K562 (cell line): ENCODE results near the gene IFI27L1. TPM values are rescaled to one million over a fixed set of nuclear protein-coding genes. Genes with fewer than 3 reads are reported as not detected.

ENCODE experiments used
- ATAC-seq: fragments of 200-7000 bp; cut with Tn5 transposase; 3 replicates; pipeline ENCODE4 v1.9.1; 2020; ENCODE audit warnings: moderate library complexity
- BruUV-seq: library from RNA; stranded (reverse); fragments of 400-500 nt; replicated peaks from 2 replicates; lab custom pipeline; 2021; lab: Mats Ljungman, UMichigan
- CTCF ChIA-PET: fragments of 300-600 bp; formaldehyde crosslinking; extraction: SDS; loops from one replicate; lab custom pipeline; 2021; ENCODE audit warnings: low intra/inter-chr PET ratio; lab: Yijun Ruan, JAX
- POLR2A ChIA-PET: fragments of 300-600, 350-650 bp; sonication (Branson Sonifier 250); formaldehyde crosslinking; extraction: SDS; loops from one replicate; lab custom pipeline; 2021; ENCODE audit warnings: antibody characterized with exemption, inconsistent platforms; lab: Yijun Ruan, JAX
- DNase-seq, 4 experiments: peaks; one replicate each; pipeline versions ENCODE4 v3.0.0 to v3.0.0-alpha.2; 2011 to 2018; ENCODE audit warnings: low spot score in 3 of 4, mixed read lengths in 3 of 4; ENCODE audit errors: extremely low read depth in 1 of 4
- FAIRE-seq: peaks from 2 replicates; lab custom pipeline; 2011; peaks lifted over from hg19 to GRCh38; lab: Jason Lieb, UNC
- H2AFZ ChIP-seq: 2 replicates; pipeline ENCODE4 v1.6.0; 2011; ENCODE audit warnings: low read depth, low read length, control low read depth, inconsistent platforms
- H3K27ac ChIP-seq: fragments of 200-600 bp; 3 replicates; pipeline ENCODE4 v1.8.0; 2011; ENCODE audit warnings: low read depth, mild to moderate bottlenecking, control low read depth, inconsistent platforms, low read length, moderate library complexity, mixed read lengths; ENCODE audit errors: extremely low read depth
- H3K27me3 ChIP-seq, 2 experiments: fragments of 300-600 bp in 1 of 2; 2 replicates in 1 of 2; 3 replicates in 1 of 2; pipeline versions ENCODE4 v1.6.0 to v1.8.0; 2011; ENCODE audit warnings: inconsistent platforms in 2 of 2, low read length in 2 of 2, mild to moderate bottlenecking in 1 of 2, mixed read lengths in 1 of 2, moderate library complexity in 1 of 2; ENCODE audit not compliant: control insufficient read depth in 2 of 2, insufficient read depth in 2 of 2
- H3K36me3 ChIP-seq: fragments of 300-600 bp; 3 replicates; pipeline ENCODE4 v1.8.0; 2011; ENCODE audit warnings: mild to moderate bottlenecking, low read length, inconsistent platforms; ENCODE audit not compliant: control insufficient read depth, insufficient read depth
- H3K4me1 ChIP-seq, 2 experiments: fragments of 200-600 bp in 1 of 2; replicated peaks in 1 of 2; 2 replicates in 1 of 2; 3 replicates in 1 of 2; pipeline versions ENCODE4 v1.5.1 to v1.8.0; 2011; ENCODE audit warnings: inconsistent platforms in 2 of 2, low read length in 2 of 2, mild to moderate bottlenecking in 1 of 2, mixed read lengths in 1 of 2, moderate library complexity in 1 of 2; ENCODE audit not compliant: control insufficient read depth in 2 of 2, insufficient read depth in 2 of 2
- H3K4me2 ChIP-seq: 2 replicates; pipeline ENCODE4 v1.6.1; 2011; ENCODE audit warnings: low read length, control low read depth, inconsistent platforms, mixed read lengths; ENCODE audit not compliant: insufficient read depth
- H3K4me3 ChIP-seq: fragments of 200-600 bp; sonication (generic), shearing (Covaris generic); 2 replicates; pipeline ENCODE4 v1.5.1; 2016; ENCODE audit warnings: control low read depth, inconsistent platforms
- H3K79me2 ChIP-seq: fragments of 200-600 bp; 3 replicates; pipeline ENCODE4 v1.8.0; 2011; ENCODE audit warnings: low read length, inconsistent platforms; ENCODE audit not compliant: control insufficient read depth, insufficient read depth
- H3K9ac ChIP-seq, 2 experiments: 2 replicates each; pipeline versions ENCODE4 v1.6.0 to v1.6.1; 2011; ENCODE audit warnings: low read depth in 2 of 2, low read length in 2 of 2, control low read depth in 1 of 2, inconsistent platforms in 1 of 2, mild to moderate bottlenecking in 1 of 2, mixed read lengths in 1 of 2; ENCODE audit not compliant: insufficient read depth in 1 of 2
- H3K9me1 ChIP-seq: one replicate; pipeline ENCODE4 v1.6.0; 2011; ENCODE audit warnings: inconsistent platforms, mild to moderate bottlenecking, low read length, moderate library complexity; ENCODE audit not compliant: control insufficient read depth, insufficient read depth
- H3K9me3 ChIP-seq: replicated peaks from 2 replicates; pipeline ENCODE4 v1.5.1; 2011; ENCODE audit warnings: low read depth, low read length, inconsistent platforms; ENCODE audit not compliant: control insufficient read depth, insufficient read depth
- H4K20me1 ChIP-seq: replicated peaks from 2 replicates; pipeline ENCODE4 v1.6.1; 2011; ENCODE audit warnings: low read length, inconsistent platforms, mixed read lengths; ENCODE audit not compliant: control insufficient read depth, insufficient read depth
- CAMTA2 ChIP-seq: fragments of 250-450 bp; sonication (Bioruptor Pico); conservative IDR thresholded peaks from 2 replicates; pipeline ENCODE4 v1.5.1; 2022
- CC2D1A ChIP-seq: fragments of 450-650 bp; IDR thresholded peaks from 2 replicates; pipeline ENCODE4 v1.6.1; 2017; ENCODE audit warnings: mild to moderate bottlenecking
- ETS2 ChIP-seq: IDR thresholded peaks from 2 replicates; pipeline ENCODE4 v1.6.1; 2016; ENCODE audit warnings: borderline replicate concordance, missing genetic modification characterization, mild to moderate bottlenecking, moderate library complexity, missing compliant biosample characterization; ENCODE audit not compliant: poor library complexity, severe bottlenecking
- GABPB2 ChIP-seq: fragments of 250-450 bp; sonication (Bioruptor Pico); conservative IDR thresholded peaks from 2 replicates; pipeline ENCODE4 v1.5.1; 2021; ENCODE audit warnings: mild to moderate bottlenecking
- HINFP ChIP-seq: fragments of 450-650 bp; conservative IDR thresholded peaks from 2 replicates; pipeline ENCODE4 v1.6.1; 2016; ENCODE audit warnings: missing genetic modification characterization, low read depth, mild to moderate bottlenecking, control low read depth, missing compliant biosample characterization
- HNRNPL ChIP-seq: fragments of 200-400 bp; formaldehyde crosslinking; IDR thresholded peaks from 2 replicates; pipeline ENCODE4 v1.6.1; 2017; ENCODE audit warnings: low read depth, mild to moderate bottlenecking, low read length
- NRF1 ChIP-seq, 2 experiments: fragments of 450-650 bp; IDR thresholded peaks in 1 of 2; conservative IDR thresholded peaks in 1 of 2; 2 replicates each; pipeline ENCODE4 v1.6.1; 2014; ENCODE audit warnings: mild to moderate bottlenecking in 2 of 2
- PTTG1 ChIP-seq: fragments of 450-650 bp; IDR thresholded peaks from 2 replicates; pipeline ENCODE4 v1.6.1; 2016; ENCODE audit warnings: low read depth, mild to moderate bottlenecking, missing genetic modification characterization, missing compliant biosample characterization
- RBM34 ChIP-seq: fragments of 200-400 bp; formaldehyde crosslinking; IDR thresholded peaks from 2 replicates; pipeline ENCODE4 v1.6.1; 2018; ENCODE audit warnings: low read length, borderline replicate concordance; ENCODE audit not compliant: insufficient read depth
- STAT6 ChIP-seq: sonication (generic); formaldehyde crosslinking; IDR thresholded peaks from 2 replicates; pipeline ENCODE4 v1.8.1; 2023; ENCODE audit warnings: mild to moderate bottlenecking, missing genetic modification reagents
- XRCC4 ChIP-seq: IDR thresholded peaks from one replicate; pipeline ENCODE4 v1.6.1; 2011; ENCODE audit not compliant: insufficient read depth, insufficient read length; ENCODE audit errors: extremely low read depth
- ZBED1 ChIP-seq: IDR thresholded peaks from 2 replicates; pipeline ENCODE4 v1.6.1; 2014
- ZEB2 ChIP-seq: fragments of 450-650 bp; IDR thresholded peaks from 2 replicates; pipeline ENCODE4 v1.6.1; 2016
- ZNF134 ChIP-seq: fragments of 250-450 bp; sonication (Bioruptor Pico); conservative IDR thresholded peaks from 2 replicates; pipeline ENCODE4 v1.4.0; 2020
- WGBS: fragments of 100-300 bp; shearing (Covaris generic); methylation state at CpG from one replicate; pipeline ENCODE4 v1.1.6; 2016; ENCODE audit warnings: low coverage, mixed read lengths; ENCODE audit not compliant: insufficient coverage; ENCODE audit errors: missing lambda C conversion rate; 5-methylcytosine and 5-hydroxymethylcytosine counted together
- in situ Hi-C: fragments of 300-500 bp; cut with MboI; formaldehyde crosslinking; loops from 4 replicates; pipeline ENCODE4 v1.15.0; 2018; ENCODE audit warnings: inconsistent platforms, mixed read lengths
- intact Hi-C: fragments of 100-400 bp; cut with micrococcal nuclease; formaldehyde crosslinking; loops from 2 replicates; pipeline ENCODE4 v1.14.2; 2022
- polyA plus RNA-seq, 8 experiments: library from polyadenylated mRNA; depleted of rRNA in 4 of 8; stranded (reverse) in 5 of 8; unstranded in 3 of 8; fragments of >200 nt; fragmentation: Nextera tagmentation in 2 of 8; fragmentation: Illumina TruSeq in 1 of 8; extraction: Ambion mirVana in 2 of 8; extraction: Trizol in 1 of 8; gene quantifications; 2 replicates each; pipeline versions ENCODE4 v1.2.1 to v1.2.3, GENCODE V29; 2011 to 2014; ENCODE audit warnings: inconsistent platforms in 1 of 8, missing spikeins in 1 of 8
- total RNA-seq, 7 experiments: library from RNA; depleted of rRNA in 6 of 7; stranded (reverse); fragments of >200 nt in 6 of 7; fragmentation: Illumina TruSeq in 2 of 7; extraction: Trizol in 2 of 7; gene quantifications; 2 replicates each; pipeline versions ENCODE4 v1.2.1 to v1.2.3, GENCODE V29; 2011 to 2021; ENCODE audit warnings: low replicate concordance in 1 of 7
- TF ChIP-seq, protein P1 (sequence below): fragments of 450-650 bp; formaldehyde crosslinking; conservative IDR thresholded peaks from 2 replicates; pipeline ENCODE4 v1.4.0; 2022; ENCODE audit warnings: mild to moderate bottlenecking, missing genetic modification characterization
- TF ChIP-seq, protein P2 (sequence below): fragments of 450-650 bp; formaldehyde crosslinking; IDR thresholded peaks from 2 replicates; pipeline ENCODE4 v1.4.0; 2022; ENCODE audit warnings: missing genetic modification characterization

IFI27L1 gene
- total and polyA plus RNA-seq, 9 of the 15 experiments (the other 6 are each of a cell fraction or from before 2014, with no cell fraction given): 14.5 to 28.0 (median 23.8) TPM

DNA sequence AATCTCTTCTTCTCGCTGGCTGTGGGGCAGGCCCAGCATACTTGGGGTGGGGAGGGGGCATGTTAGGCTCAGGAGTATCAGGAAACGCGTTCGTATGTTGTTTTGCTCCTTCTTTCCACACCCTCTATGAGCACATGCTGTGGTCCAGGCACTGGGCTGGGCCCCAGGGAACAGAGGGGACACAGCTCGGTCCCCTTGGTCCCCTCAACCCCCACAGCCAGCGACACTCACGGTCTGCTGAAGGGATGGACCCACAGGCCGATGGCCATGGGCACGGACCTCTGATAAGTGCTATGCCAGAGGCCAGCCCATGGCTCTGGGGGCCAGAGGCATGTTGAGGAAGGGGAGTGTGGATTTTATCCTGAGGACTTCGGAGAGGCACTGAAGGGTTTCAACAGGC is 35.6 kb downstream of the IFI27L1 start:
- H4K20me1 ChIP-seq: no peaks in the 10 kb centered on the region; the same call in 1 of the 2 replicates
- no peak for ATAC-seq
- ChIA-PET CTCF (no interaction called here), POLR2A (no interaction called here)
- H3K27ac ChIP-seq: no peak overlapping the region
- no peaks in the 10 kb centered on the region for H3K9me1 ChIP-seq
- in situ Hi-C loops (no loop called here), intact Hi-C loops (no loop called here)
- H3K79me2 ChIP-seq: no peaks in the 10 kb centered on the region
- H3K27me3 ChIP-seq: peaks cover 2 to 27% of the 10 kb centered on the region in 2 experiments; a peak in 3 of 5 replicates
- H3K9ac ChIP-seq: no peak overlapping the region
- WGBS: 2% methylated on average over 8 of the region's 10 CpGs
- no peaks in the 10 kb centered on the region; a peak in 1 of 5 replicates for H3K4me1 ChIP-seq
- H3K4me2 ChIP-seq: no peak overlapping the region
- H3K4me3 ChIP-seq: no peak overlapping the region
- no peak for FAIRE-seq
- no TSS peak for BruUV-seq
- H3K36me3 ChIP-seq: no peaks in the 10 kb centered on the region
- H2AFZ ChIP-seq: no peak overlapping the region
- no peaks in the 10 kb centered on the region for H3K9me3 ChIP-seq
- DNase-seq: no peak
- no peak for TF ChIP-seq RBM34
- TF ChIP-seq GABPB2 (CRISPR knock-in tag): no peak
- no peak for TF ChIP-seq XRCC4
- no peak for TF ChIP-seq ZNF134
- TF ChIP-seq PTTG1 (tag): no peak
- no peak for TF ChIP-seq ZBED1
- TF ChIP-seq ZEB2: no peak
- TF ChIP-seq, protein P1, sequence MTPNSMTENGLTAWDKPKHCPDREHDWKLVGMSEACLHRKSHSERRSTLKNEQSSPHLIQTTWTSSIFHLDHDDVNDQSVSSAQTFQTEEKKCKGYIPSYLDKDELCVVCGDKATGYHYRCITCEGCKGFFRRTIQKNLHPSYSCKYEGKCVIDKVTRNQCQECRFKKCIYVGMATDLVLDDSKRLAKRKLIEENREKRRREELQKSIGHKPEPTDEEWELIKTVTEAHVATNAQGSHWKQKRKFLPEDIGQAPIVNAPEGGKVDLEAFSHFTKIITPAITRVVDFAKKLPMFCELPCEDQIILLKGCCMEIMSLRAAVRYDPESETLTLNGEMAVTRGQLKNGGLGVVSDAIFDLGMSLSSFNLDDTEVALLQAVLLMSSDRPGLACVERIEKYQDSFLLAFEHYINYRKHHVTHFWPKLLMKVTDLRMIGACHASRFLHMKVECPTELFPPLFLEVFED (CRISPR knock-in tag): no peak
- TF ChIP-seq, protein P2, sequence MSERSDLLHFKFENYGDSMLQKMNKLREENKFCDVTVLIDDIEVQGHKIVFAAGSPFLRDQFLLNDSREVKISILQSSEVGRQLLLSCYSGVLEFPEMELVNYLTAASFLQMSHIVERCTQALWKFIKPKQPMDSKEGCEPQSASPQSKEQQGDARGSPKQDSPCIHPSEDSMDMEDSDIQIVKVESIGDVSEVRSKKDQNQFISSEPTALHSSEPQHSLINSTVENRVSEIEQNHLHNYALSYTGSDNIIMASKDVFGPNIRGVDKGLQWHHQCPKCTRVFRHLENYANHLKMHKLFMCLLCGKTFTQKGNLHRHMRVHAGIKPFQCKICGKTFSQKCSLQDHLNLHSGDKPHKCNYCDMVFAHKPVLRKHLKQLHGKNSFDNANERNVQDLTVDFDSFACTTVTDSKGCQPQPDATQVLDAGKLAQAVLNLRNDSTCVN (CRISPR knock-in tag): no peak
- TF ChIP-seq STAT6: no peak
- no peak for TF ChIP-seq CC2D1A
- no peak for TF ChIP-seq HINFP
- no peak for TF ChIP-seq HNRNPL
- no peak for TF ChIP-seq NRF1 (conservative IDR thresholded peaks at IDR 0.05 in 1 of 2, IDR thresholded peaks at IDR 0.05 in 1 of 2)
- TF ChIP-seq CAMTA2: no peak
- TF ChIP-seq ETS2: no peak
